Upper lobe of left lung (tissue), 6 donors: ENCODE measurements around the gene NR4A2. TPM values are rescaled to one million over a fixed set of nuclear protein-coding genes. Genes with fewer than 3 reads are reported as not detected.

ENCODE experiments used
- ATAC-seq, 2 donors: fragments of 200-7000 bp; cut with Tn5 transposase; one replicate each; pipeline ENCODE4 v1.9.1; 2022; ENCODE audit warnings: mild to moderate bottlenecking in 2 of 2, moderate library complexity in 2 of 2; ENCODE audit not compliant: low FRiP score in 2 of 2
- DNase-seq, 2 donors: peaks; one replicate each; pipeline ENCODE4 v3.0.0-alpha.2; 2019 to 2020
- H3K27ac ChIP-seq, 4 donors: fragments of 200-600 bp; sonication (generic); one replicate each; pipeline ENCODE4 v1.5.1; 2016 to 2019
- H3K27me3 ChIP-seq, 4 donors: fragments of 200-600 bp; sonication (generic); one replicate each; pipeline ENCODE4 v1.5.1; 2017 to 2019
- H3K36me3 ChIP-seq, 4 donors: fragments of 200-600 bp; sonication (generic); one replicate each; pipeline ENCODE4 v1.5.1; 2016 to 2019
- H3K4me1 ChIP-seq, 4 donors: fragments of 200-600 bp; sonication (generic); one replicate each; pipeline ENCODE4 v1.5.1; 2018 to 2019
- H3K4me3 ChIP-seq, 4 donors: fragments of 200-600 bp; sonication (generic); one replicate each; pipeline ENCODE4 v1.5.1; 2017 to 2019; ENCODE audit warnings: mild to moderate bottlenecking in 2 of 4, moderate library complexity in 1 of 4
- H3K9me3 ChIP-seq, 4 donors: fragments of 200-600 bp; sonication (generic); one replicate each; pipeline ENCODE4 v1.5.1; 2018 to 2019
- EP300 ChIP-seq, 4 donors: sonication (generic); formaldehyde crosslinking; IDR thresholded peaks; one replicate each; pipeline ENCODE4 v1.5.1; 2017; ENCODE audit warnings: antibody characterized with exemption in 4 of 4, control low read depth in 2 of 4
- POLR2A ChIP-seq, 4 donors: fragments of 450-650 bp; IDR thresholded peaks; one replicate each; pipeline ENCODE4 v1.5.1; 2016 to 2017; ENCODE audit warnings: antibody characterized with exemption in 4 of 4, mild to moderate bottlenecking in 2 of 4
- POLR2AphosphoS5 ChIP-seq, 2 donors: sonication (generic); formaldehyde crosslinking; IDR thresholded peaks; one replicate each; pipeline ENCODE4 v1.5.1; 2017; ENCODE audit warnings: antibody characterized with exemption in 2 of 2
- WGBS, 2 donors: methylation state at CpG; one replicate each; pipeline ENCODE4 v1.1.5; 2017 to 2018; 5-methylcytosine and 5-hydroxymethylcytosine counted together
- total RNA-seq, 6 donors: library from RNA; depleted of rRNA in 4 of 6; stranded (reverse); fragments of >200 nt in 4 of 6; gene quantifications; one replicate each; pipeline versions ENCODE4 v1.1.0 to v1.2.1, GENCODE V29; 2016 to 2021
- TF ChIP-seq, protein P1 (sequence below), 6 experiments: fragments of 450-650 bp in 4 of 6; fragments of 200-600 bp in 2 of 6; sonication (generic) in 2 of 6; IDR thresholded peaks; one replicate each; pipeline ENCODE4 v1.5.1; 2016 to 2019; ENCODE audit warnings: antibody characterized with exemption in 6 of 6
- donor health status: DM: no; HTN: no; CAD: no; lungs with moderate emphysema.
- donor health status: DM: no; HTN: yes; CAD: no; lungs with severe emphysema.

Gene NR4A2
- total RNA-seq, 6 donors from 2014 or later: 3.0 to 12.6 (median 8.9) TPM

DNA sequence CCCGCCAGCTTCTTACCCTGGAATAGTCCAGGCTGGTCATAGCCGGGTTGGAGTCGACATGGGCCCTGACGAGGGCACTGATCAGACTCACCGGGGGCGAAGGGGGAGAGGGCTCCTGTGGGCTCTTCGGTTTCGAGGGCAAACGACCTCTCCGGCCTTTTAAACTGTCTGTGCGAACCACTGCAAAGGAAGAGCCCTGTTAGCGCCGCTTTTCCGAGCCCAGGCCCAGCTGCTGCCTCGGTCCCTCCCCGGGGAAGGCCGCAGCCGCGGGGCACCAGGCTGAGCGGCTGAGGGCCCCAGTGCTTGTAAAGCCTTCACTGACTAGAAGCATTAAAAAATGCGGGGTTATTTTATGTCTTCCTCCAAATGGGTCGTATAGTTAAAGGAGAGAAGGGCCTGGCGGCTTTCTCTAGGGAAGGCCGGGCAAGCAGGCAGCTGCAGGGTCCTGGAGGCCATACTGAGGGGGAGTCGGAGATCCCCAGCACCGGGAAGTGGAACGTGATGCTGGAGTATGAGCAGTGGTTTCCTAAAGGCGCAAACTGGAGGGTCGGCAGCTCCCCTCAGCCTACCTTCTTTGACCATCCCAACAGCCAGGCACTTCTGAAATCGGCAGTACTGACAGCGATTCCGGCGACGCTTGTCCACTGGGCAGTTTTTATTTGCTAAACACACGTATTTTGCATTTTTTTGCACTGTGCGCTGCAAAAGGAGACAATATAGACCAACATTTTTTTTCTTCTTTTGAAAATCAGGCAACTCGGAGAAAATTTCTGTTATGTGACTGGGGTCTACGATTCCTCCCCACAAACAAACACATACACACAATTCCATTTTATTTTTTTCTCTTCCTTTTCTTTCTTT, 4.5 kb downstream of the NR4A2 start:
- Histone ChIP-seq H3K4me3 (no peak overlapping the region), H3K9me3 (no peaks in the 10 kb centered on the region), H3K27me3 (peaks cover 0 to 2% (median 0%) of the 10 kb centered on the region in 4 donors), H3K36me3 (peaks cover 0 to 25% (median 9%) of the 10 kb centered on the region in 4 donors), H3K27ac (no peak overlapping the region), H3K4me1 (peaks cover 6 to 20% (median 9%) of the 10 kb centered on the region in 4 donors)
- DNase-seq (peak in 1 of 2 donors; percentile 67), ATAC-seq (no peak)
- TF ChIP-seq, protein P1, sequence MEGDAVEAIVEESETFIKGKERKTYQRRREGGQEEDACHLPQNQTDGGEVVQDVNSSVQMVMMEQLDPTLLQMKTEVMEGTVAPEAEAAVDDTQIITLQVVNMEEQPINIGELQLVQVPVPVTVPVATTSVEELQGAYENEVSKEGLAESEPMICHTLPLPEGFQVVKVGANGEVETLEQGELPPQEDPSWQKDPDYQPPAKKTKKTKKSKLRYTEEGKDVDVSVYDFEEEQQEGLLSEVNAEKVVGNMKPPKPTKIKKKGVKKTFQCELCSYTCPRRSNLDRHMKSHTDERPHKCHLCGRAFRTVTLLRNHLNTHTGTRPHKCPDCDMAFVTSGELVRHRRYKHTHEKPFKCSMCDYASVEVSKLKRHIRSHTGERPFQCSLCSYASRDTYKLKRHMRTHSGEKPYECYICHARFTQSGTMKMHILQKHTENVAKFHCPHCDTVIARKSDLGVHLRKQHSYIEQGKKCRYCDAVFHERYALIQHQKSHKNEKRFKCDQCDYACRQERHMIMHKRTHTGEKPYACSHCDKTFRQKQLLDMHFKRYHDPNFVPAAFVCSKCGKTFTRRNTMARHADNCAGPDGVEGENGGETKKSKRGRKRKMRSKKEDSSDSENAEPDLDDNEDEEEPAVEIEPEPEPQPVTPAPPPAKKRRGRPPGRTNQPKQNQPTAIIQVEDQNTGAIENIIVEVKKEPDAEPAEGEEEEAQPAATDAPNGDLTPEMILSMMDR (IDR thresholded peaks at IDR 0.05): no peak
- TF ChIP-seq POLR2AphosphoS5 (IDR thresholded peaks at IDR 0.05) (no peak), EP300 (IDR thresholded peaks at IDR 0.05) (no peak), POLR2A (IDR thresholded peaks at IDR 0.05) (no peak)
- WGBS, 2 donors: 76 to 85% methylated on average over 38 of the region's 38 CpGs

DNA sequence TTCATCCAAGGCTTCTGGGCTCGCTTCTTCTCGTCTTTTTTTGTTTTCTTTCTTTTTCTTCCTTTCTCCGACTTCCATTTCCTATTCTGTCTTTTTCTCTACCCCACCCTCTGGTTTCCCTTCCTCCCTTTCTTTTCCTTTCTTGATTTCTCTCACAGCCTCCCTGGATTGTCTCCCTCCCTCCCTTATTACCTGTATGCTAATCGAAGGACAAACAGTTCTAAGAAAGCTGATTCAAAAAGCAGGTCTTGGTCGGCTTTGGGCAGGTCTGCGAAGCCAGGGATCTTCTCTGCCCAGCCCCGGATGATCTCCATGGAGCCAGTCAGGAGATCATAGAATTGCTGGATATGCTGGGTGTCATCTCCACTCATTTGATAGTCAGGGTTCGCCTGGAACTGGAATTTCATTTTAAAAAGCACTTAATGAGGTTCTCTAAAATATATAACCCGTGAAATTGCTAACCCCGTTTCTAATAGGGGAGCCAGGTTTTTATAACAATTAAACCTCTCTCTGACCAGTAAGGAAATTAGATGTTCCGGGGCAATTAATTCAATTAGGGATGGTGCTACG, 5.9 kb downstream of the NR4A2 start:
- Histone ChIP-seq H3K27me3 (peaks cover 0 to 16% (median 6%) of the 10 kb centered on the region in 4 donors), H3K9me3 (no peaks in the 10 kb centered on the region), H3K4me1 (peaks cover 13 to 28% (median 19%) of the 10 kb centered on the region in 4 donors), H3K36me3 (peaks cover 0 to 25% (median 9%) of the 10 kb centered on the region in 4 donors), H3K4me3 (no peak overlapping the region), H3K27ac (no peak overlapping the region)
- TF ChIP-seq EP300 (IDR thresholded peaks at IDR 0.05) (no peak), POLR2AphosphoS5 (IDR thresholded peaks at IDR 0.05) (no peak), POLR2A (IDR thresholded peaks at IDR 0.05) (no peak)
- TF ChIP-seq, protein P1 (IDR thresholded peaks at IDR 0.05): no peak
- no peak for DNase-seq
- 84 to 86% methylated on average over 12 of the region's 12 CpGs for WGBS, 2 donors
- no peak for ATAC-seq

DNA sequence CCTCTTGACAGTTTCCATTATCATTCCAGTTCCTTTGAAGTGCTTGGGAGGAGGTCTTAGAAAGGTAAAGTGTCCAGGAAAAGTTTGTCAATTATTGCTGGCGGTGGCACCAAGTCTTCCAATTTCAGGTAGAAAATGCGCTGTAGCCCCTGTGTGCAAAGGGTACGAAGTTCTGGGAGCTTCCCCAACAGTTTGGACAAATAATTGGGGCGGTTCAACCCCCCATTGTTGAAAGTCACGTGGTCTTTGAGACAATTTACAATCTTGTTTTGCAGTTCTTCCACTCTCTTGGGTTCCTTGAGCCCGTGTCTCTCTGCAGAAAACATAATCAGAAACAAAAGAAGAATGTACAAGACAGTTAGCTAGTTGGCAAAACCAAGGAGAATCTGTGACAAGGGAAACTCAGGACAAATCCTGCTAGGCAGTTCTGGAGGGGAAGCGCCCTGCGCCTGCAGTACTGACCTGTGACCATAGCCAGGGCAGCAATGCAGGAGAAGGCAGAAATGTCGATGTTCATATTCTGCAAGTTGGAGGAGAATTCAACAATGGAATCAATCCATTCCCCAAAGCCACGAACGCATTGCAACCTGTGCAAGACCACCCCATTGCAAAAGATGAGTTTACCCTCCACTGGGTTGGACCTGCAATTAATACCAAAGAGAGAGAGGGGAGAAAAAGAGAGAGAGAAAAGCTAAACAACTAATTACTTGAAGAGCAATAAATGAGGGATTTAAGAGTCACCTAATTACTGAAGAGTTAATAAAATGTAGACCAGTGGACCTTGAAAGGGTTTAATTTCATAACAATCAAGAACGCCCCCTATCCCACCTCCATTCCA, 6.6 kb downstream of the NR4A2 start:
- Histone ChIP-seq H3K9me3 (no peaks in the 10 kb centered on the region), H3K4me3 (no peak overlapping the region), H3K27me3 (peaks cover 0 to 23% (median 6%) of the 10 kb centered on the region in 4 donors), H3K4me1 (peaks cover 14 to 28% (median 21%) of the 10 kb centered on the region in 4 donors), H3K36me3 (peaks cover 0 to 25% (median 9%) of the 10 kb centered on the region in 4 donors), H3K27ac (no peak overlapping the region)
- DNase-seq (no peak), ATAC-seq (no peak)
- TF ChIP-seq POLR2A (IDR thresholded peaks at IDR 0.05) (no peak), POLR2AphosphoS5 (IDR thresholded peaks at IDR 0.05) (no peak), EP300 (IDR thresholded peaks at IDR 0.05) (no peak)
- TF ChIP-seq, protein P1 (IDR thresholded peaks at IDR 0.05): no peak
- 83 to 89% methylated on average over 12 of the region's 12 CpGs for WGBS, 2 donors

DNA sequence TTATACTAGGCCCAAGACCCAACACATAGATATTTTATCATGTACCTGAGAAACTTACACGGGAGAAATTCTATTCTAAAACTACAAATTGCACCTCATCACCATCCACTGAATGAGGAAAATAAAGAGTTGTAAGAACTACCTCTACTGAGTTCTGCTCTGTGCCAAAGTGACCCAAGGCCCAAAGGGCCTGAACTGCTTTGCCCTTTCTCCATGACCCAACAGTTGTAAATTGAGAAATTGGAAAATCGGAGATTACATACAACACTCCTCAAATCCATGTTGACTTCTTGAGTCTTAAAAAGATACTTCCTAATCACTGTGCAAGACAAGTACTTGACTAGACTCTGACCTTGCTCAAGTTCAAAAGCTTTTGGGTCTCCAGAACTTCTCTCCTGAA, 8.8 kb downstream of the NR4A2 start:
- DNase-seq (no peak), ATAC-seq (no peak)
- TF ChIP-seq POLR2AphosphoS5 (IDR thresholded peaks at IDR 0.05): no peak
- TF ChIP-seq, protein P1 (IDR thresholded peaks at IDR 0.05): no peak
- no peak for TF ChIP-seq EP300 (IDR thresholded peaks at IDR 0.05)
- no peak for TF ChIP-seq POLR2A (IDR thresholded peaks at IDR 0.05)
- Histone ChIP-seq H3K4me3 (no peak overlapping the region), H3K27me3 (peaks cover 0 to 25% (median 6%) of the 10 kb centered on the region in 4 donors), H3K4me1 (peaks cover 22 to 37% (median 34%) of the 10 kb centered on the region in 4 donors), H3K9me3 (no peaks in the 10 kb centered on the region), H3K27ac (no peak overlapping the region), H3K36me3 (peaks cover 0 to 17% (median 8%) of the 10 kb centered on the region in 4 donors)
- 87% methylated on average over 2 of the region's 2 CpGs for WGBS, 2 donors
